Frontal cortex (tissue), 4 donors: ENCODE data around the gene TACC2. TPM values are rescaled to one million over a fixed set of nuclear protein-coding genes. Genes with fewer than 3 reads are reported as not detected.
"Not testable (repeated sequence)": the region's sequence is repeated elsewhere in the genome, so short reads cannot be mapped to it uniquely, and the experiment has no call there.

ENCODE experiments used
- DNase-seq, 2 donors: peaks; one replicate each; pipeline ENCODE4 v3.0.0; 2012; ENCODE audit warnings: low spot score in 2 of 2
- FAIRE-seq: peaks from 2 replicates; lab custom pipeline; 2012; peaks lifted over from hg19 to GRCh38; lab: Jason Lieb, UNC
- total RNA-seq: library from RNA; depleted of rRNA; stranded (reverse); fragments of >200 nt; gene quantifications from one replicate; pipeline ENCODE4 v1.2.3, GENCODE V29; 2014
- donor health status: control.
- donor health status: control.
- donor health status: control.

The TACC2 gene
- total RNA-seq, 1 donor from 2014 or later: 14.7 TPM

- no peak for DNase-seq
- FAIRE-seq: no peak
These were observed 7.6 kb upstream of the TACC2 start for GRCh38 chr10:121981346-121981745.

- no peak for FAIRE-seq
- no peak for DNase-seq
These were observed 5.1 kb upstream of the TACC2 start for GRCh38 chr10:121983852-121984251.

- FAIRE-seq (no peak), DNase-seq (no peak)
These were observed 4.5 kb upstream of the TACC2 start for GRCh38 chr10:121984463-121984862.

GRCh38 chr10:121990015-121990677, 1.2 kb downstream of the TACC2 start:
- FAIRE-seq (no peak), DNase-seq (no peak)

GRCh38 chr10:121991727-121992126, 2.8 kb downstream of the TACC2 start:
- DNase-seq, FAIRE-seq: not testable (repeated sequence)

- FAIRE-seq (no peak), DNase-seq (no peak)
These were observed 5.5 kb downstream of the TACC2 start for GRCh38 chr10:121994429-121994941.

GRCh38 chr10:121998462-121998861, 9.5 kb downstream of the TACC2 start:
- FAIRE-seq (no peak), DNase-seq (no peak)

- DNase-seq: no peak
- no peak for FAIRE-seq
These were observed 10.3 kb downstream of the TACC2 start for GRCh38 chr10:121999301-121999700.

GRCh38 chr10:122001698-122002097, 12.7 kb downstream of the TACC2 start:
- DNase-seq: no peak
- FAIRE-seq: no peak

- FAIRE-seq: no peak
- DNase-seq: no peak
These were observed 18.5 kb downstream of the TACC2 start for GRCh38 chr10:122007415-122007814.

- FAIRE-seq (no peak), DNase-seq (no peak)
These were observed 21.6 kb downstream of the TACC2 start for GRCh38 chr10:122010405-122011050.

- no peak for DNase-seq
- FAIRE-seq: no peak
These were observed 23.8 kb downstream of the TACC2 start for GRCh38 chr10:122012731-122013130.

- FAIRE-seq: no peak
- DNase-seq: no peak
These were observed 24.4 kb downstream of the TACC2 start for GRCh38 chr10:122013311-122013780.

- FAIRE-seq (no peak), DNase-seq (no peak)
These were observed 25.8 kb downstream of the TACC2 start for GRCh38 chr10:122014652-122015248.

- not testable (repeated sequence) for DNase-seq, FAIRE-seq
These were observed 29.0 kb downstream of the TACC2 start for GRCh38 chr10:122017926-122018325.

- DNase-seq (no peak), FAIRE-seq (no peak)
These were observed 29.5 kb downstream of the TACC2 start for GRCh38 chr10:122018491-122018890.

GRCh38 chr10:122018951-122019413, 30.0 kb downstream of the TACC2 start:
- FAIRE-seq: no peak
- no peak for DNase-seq

- no peak for FAIRE-seq
- no peak for DNase-seq
These were observed 30.5 kb downstream of the TACC2 start for GRCh38 chr10:122019414-122019975.

GRCh38 chr10:122020226-122020625, 31.3 kb downstream of the TACC2 start:
- no peak for FAIRE-seq
- DNase-seq: no peak

GRCh38 chr10:122021379-122021778, 32.4 kb downstream of the TACC2 start:
- DNase-seq (no peak), FAIRE-seq (no peak)
